H9 (cell line): ENCODE data around the gene SPTBN1. TPM values are rescaled to one million over a fixed set of nuclear protein-coding genes. Genes with fewer than 3 reads are reported as not detected.
"Not testable (repeated sequence)": the region's sequence is repeated elsewhere in the genome, so short reads cannot be mapped to it uniquely, and the experiment has no call there.

ENCODE experiments used
- DNase-seq: peaks from one replicate; pipeline ENCODE4 v3.0.0-alpha.2; 2017
- H2AFZ ChIP-seq: one replicate; pipeline ENCODE4 v1.6.1; 2013; ENCODE audit warnings: mild to moderate bottlenecking, low read length, control low read depth, moderate library complexity
- H2AK5ac ChIP-seq: 2 replicates; pipeline ENCODE4 v1.6.1; 2013; ENCODE audit warnings: low read length, control low read depth, mixed read lengths; ENCODE audit not compliant: insufficient read length
- H2BK120ac ChIP-seq: one replicate; pipeline ENCODE4 v1.6.1; 2013; ENCODE audit warnings: low read depth, mild to moderate bottlenecking, low read length, control low read depth, inconsistent platforms; ENCODE audit not compliant: poor library complexity, severe bottlenecking
- H2BK12ac ChIP-seq: 2 replicates; pipeline ENCODE4 v1.6.1; 2013; ENCODE audit warnings: low read length, control low read depth, mixed read lengths, low read depth; ENCODE audit not compliant: insufficient read length
- H2BK15ac ChIP-seq: 2 replicates; pipeline ENCODE4 v1.6.1; 2013; ENCODE audit warnings: low read depth, low read length, control low read depth
- H2BK20ac ChIP-seq: one replicate; pipeline ENCODE4 v1.6.1; 2013; ENCODE audit warnings: low read depth, mild to moderate bottlenecking, low read length, control low read depth, inconsistent platforms; ENCODE audit not compliant: poor library complexity, severe bottlenecking
- H2BK5ac ChIP-seq: 2 replicates; pipeline ENCODE4 v1.6.1; 2013; ENCODE audit warnings: low read length, control low read depth, mixed read lengths; ENCODE audit not compliant: insufficient read length
- H3K14ac ChIP-seq: 2 replicates; pipeline ENCODE4 v1.6.1; 2013; ENCODE audit warnings: low read length, control low read depth; ENCODE audit not compliant: insufficient read depth
- H3K18ac ChIP-seq: 2 replicates; pipeline ENCODE4 v1.6.1; 2013; ENCODE audit warnings: low read depth, mild to moderate bottlenecking, mixed read lengths, low read length, control low read depth; ENCODE audit not compliant: insufficient read length
- H3K23ac ChIP-seq: 2 replicates; pipeline ENCODE4 v1.6.1; 2013; ENCODE audit warnings: low read length, control low read depth, mixed read lengths, low read depth; ENCODE audit not compliant: insufficient read length
- H3K23me2 ChIP-seq: 2 replicates; pipeline ENCODE4 v1.6.1; 2013; ENCODE audit warnings: low read depth, mild to moderate bottlenecking, mixed read lengths, low read length, control low read depth; ENCODE audit not compliant: insufficient read length, poor library complexity, severe bottlenecking
- H3K27ac ChIP-seq: 2 replicates; pipeline ENCODE4 v1.5.1; 2013; ENCODE audit warnings: low read length, control low read depth, mixed read lengths, low read depth; ENCODE audit not compliant: insufficient read length
- H3K27me3 ChIP-seq: 2 replicates; pipeline ENCODE4 v1.6.1; 2013; ENCODE audit warnings: low read length, control low read depth, inconsistent platforms; ENCODE audit not compliant: insufficient read depth
- H3K4ac ChIP-seq: 2 replicates; pipeline ENCODE4 v1.6.1; 2013; ENCODE audit warnings: low read depth, mild to moderate bottlenecking, control low read depth, inconsistent platforms, low read length, moderate library complexity
- H3K4me1 ChIP-seq: 2 replicates; pipeline ENCODE4 v1.6.1; 2013; ENCODE audit warnings: low read length, control low read depth, inconsistent platforms; ENCODE audit not compliant: insufficient read depth
- H3K4me2 ChIP-seq: 2 replicates; pipeline ENCODE4 v1.6.1; 2013; ENCODE audit warnings: low read length, control low read depth, mixed read lengths; ENCODE audit not compliant: insufficient read length, insufficient read depth
- H3K56ac ChIP-seq: 2 replicates; pipeline ENCODE4 v1.6.1; 2013; ENCODE audit warnings: low read depth, mild to moderate bottlenecking, mixed read lengths, low read length, control low read depth; ENCODE audit not compliant: insufficient read length
- H3K79me1 ChIP-seq: 2 replicates; pipeline ENCODE4 v1.6.1; 2013; ENCODE audit warnings: low read depth, mild to moderate bottlenecking, moderate library complexity, low read length, control low read depth, inconsistent platforms; ENCODE audit not compliant: insufficient read depth, poor library complexity, severe bottlenecking
- H3K79me2 ChIP-seq: 2 replicates; pipeline ENCODE4 v1.6.1; 2013; ENCODE audit warnings: low read length, control low read depth, inconsistent platforms; ENCODE audit not compliant: insufficient read depth
- H3K9ac ChIP-seq: 2 replicates; pipeline ENCODE4 v1.6.1; 2013; ENCODE audit warnings: low read length, control low read depth, mixed read lengths; ENCODE audit not compliant: insufficient read length; ENCODE audit errors: extremely low read depth
- H3K9me3 ChIP-seq: one replicate; pipeline ENCODE4 v1.6.1; 2013; ENCODE audit warnings: low read depth, low read length, inconsistent platforms; ENCODE audit not compliant: control insufficient read depth
- H3T11ph ChIP-seq: one replicate; pipeline ENCODE4 v1.6.1; 2013; ENCODE audit warnings: mild to moderate bottlenecking, low read length, control low read depth, inconsistent platforms
- H4K20me1 ChIP-seq: one replicate; pipeline ENCODE4 v1.6.1; 2013; ENCODE audit not compliant: control insufficient read depth, insufficient read length, insufficient read depth
- H4K5ac ChIP-seq: 2 replicates; pipeline ENCODE4 v1.6.1; 2013; ENCODE audit warnings: low read depth, mild to moderate bottlenecking, mixed read lengths, low read length, control low read depth; ENCODE audit not compliant: insufficient read length
- H4K8ac ChIP-seq: replicated peaks from 2 replicates; pipeline ENCODE4 v1.6.1; 2013; ENCODE audit warnings: low read length, control low read depth, mixed read lengths, low read depth; ENCODE audit not compliant: insufficient read length
- H4K91ac ChIP-seq: 2 replicates; pipeline ENCODE4 v1.6.1; 2013; ENCODE audit warnings: low read depth, mild to moderate bottlenecking, moderate library complexity, mixed read lengths, low read length, control low read depth; ENCODE audit not compliant: insufficient read length
- H3K27ac Mint-ChIP-seq, 3 experiments: 2 replicates in 2 of 3; 3 replicates in 1 of 3; pipeline ENCODE4 v1.8.0; 2020 to 2021; ENCODE audit warnings: mixed read lengths in 3 of 3, mild to moderate bottlenecking in 1 of 3, moderate library complexity in 1 of 3
- H3K27me3 Mint-ChIP-seq: 2 replicates; pipeline ENCODE4 v1.8.0; 2021; ENCODE audit warnings: low read depth, mild to moderate bottlenecking, moderate library complexity, mixed read lengths
- H3K36me3 Mint-ChIP-seq, 3 experiments: 2 replicates in 2 of 3; 3 replicates in 1 of 3; pipeline ENCODE4 v1.8.0; 2020 to 2021; ENCODE audit warnings: low read depth in 3 of 3, mixed read lengths in 3 of 3; ENCODE audit not compliant: insufficient read depth in 1 of 3
- H3K4me1 Mint-ChIP-seq, 2 experiments: 2 replicates each; pipeline ENCODE4 v1.8.0; 2020; ENCODE audit warnings: mixed read lengths in 2 of 2
- H3K4me3 Mint-ChIP-seq, 2 experiments: 2 replicates in 1 of 2; 3 replicates in 1 of 2; pipeline ENCODE4 v1.8.0; 2020 to 2021; ENCODE audit warnings: mild to moderate bottlenecking in 2 of 2, mixed read lengths in 2 of 2, moderate library complexity in 1 of 2
- H3K9me3 Mint-ChIP-seq, 2 experiments: 2 replicates in 1 of 2; 3 replicates in 1 of 2; pipeline ENCODE4 v1.8.0; 2020; ENCODE audit warnings: mild to moderate bottlenecking in 2 of 2, mixed read lengths in 2 of 2, moderate library complexity in 1 of 2
- WGBS: extraction: QIAGEN DNeasy Blood & Tissue Kit; methylation state at CpG from one replicate; pipeline ENCODE4 v1.1.7; 2013; ENCODE audit warnings: missing lambda C conversion rate, low lambda C conversion rate, mixed read lengths; ENCODE audit not compliant: insufficient read length; ENCODE audit errors: extremely low coverage; 5-methylcytosine and 5-hydroxymethylcytosine counted together
- total RNA-seq: library from RNA; stranded (reverse); gene quantifications from 2 replicates; pipeline ENCODE4 v1.2.1, GENCODE V29; 2021
- TF ChIP-seq, protein P1 (sequence below): fragments of 200-600 bp; sonication (generic); conservative IDR thresholded peaks from 3 replicates; pipeline ENCODE4 v1.8.0; 2021; ENCODE audit warnings: antibody characterized with exemption, mild to moderate bottlenecking

SPTBN1 gene
- total RNA-seq, 1 experiment from 2014 or later = 164 TPM

GRCh38 chr2:54516842-54517241, 60.7 kb downstream of the SPTBN1 start:
- Mint-ChIP-seq H3K27ac (peak overlapping the region; percentile 54 to 97 (median 86); a peak in 6 of 7 replicates), H3K4me3 (peak overlapping the region in 1 of 2 experiments; percentile 66; a peak in 2 of 5 replicates)

GRCh38 chr2:54518016-54518415, 61.9 kb downstream of the SPTBN1 start:
- H3K23ac ChIP-seq, H2BK5ac ChIP-seq, H3K18ac ChIP-seq, H3K56ac ChIP-seq, H4K5ac ChIP-seq, H2BK12ac ChIP-seq, H3K9me3 ChIP-seq, H2BK15ac ChIP-seq, H4K8ac ChIP-seq, H2AK5ac ChIP-seq, H2BK20ac ChIP-seq, H4K91ac ChIP-seq, H3K23me2 ChIP-seq, H3K4ac ChIP-seq, H3K9me3 Mint-ChIP-seq, H3K4me2 ChIP-seq, H3K4me3 Mint-ChIP-seq, H3K27me3 ChIP-seq, DNase-seq, H2BK120ac ChIP-seq, H3K9ac ChIP-seq, H4K20me1 ChIP-seq, H3K27me3 Mint-ChIP-seq, H2AFZ ChIP-seq, H3K14ac ChIP-seq, H3K36me3 Mint-ChIP-seq, H3K27ac ChIP-seq, H3K79me1 ChIP-seq, H3K79me2 ChIP-seq, H3K4me1 ChIP-seq, H3T11ph ChIP-seq: not testable (repeated sequence)
- peaks cover 37 to 54% of the 10 kb centered on the region in 2 experiments for H3K4me1 Mint-ChIP-seq
- H3K27ac Mint-ChIP-seq = 0 out of 7 replicates have a peak overlapping the region, but pooled peaks of 1 of the 3 experiments have one; percentile 40
- no CpG with 5 or more reads among the region's 7 CpGs for WGBS

More at GRCh38 chr2:54516842-54517241, 60.7 kb downstream of the SPTBN1 start:
- Histone ChIP-seq H4K8ac (no peak overlapping the region), H3K79me2 (no peaks in the 10 kb centered on the region), H2AK5ac (no peak overlapping the region), H3K18ac (no peak overlapping the region), H3K27ac (no peak overlapping the region), H2AFZ (no peak overlapping the region), H4K5ac (no peak overlapping the region), H3T11ph (no peak overlapping the region), H4K20me1 (no peaks in the 10 kb centered on the region), H3K79me1 (no peaks in the 10 kb centered on the region), H3K23me2 (no peaks in the 10 kb centered on the region), H3K4me1 (peaks cover 4% of the 10 kb centered on the region; the same call in 1 of the 2 replicates), H3K27me3 (no peaks in the 10 kb centered on the region), H3K9me3 (no peaks in the 10 kb centered on the region), H2BK5ac (no peak overlapping the region), H2BK20ac (no peak overlapping the region), H2BK120ac (no peak overlapping the region), H3K4me2 (no peak overlapping the region), H3K9ac (no peak overlapping the region), H3K14ac (no peak overlapping the region), H2BK12ac (no peak overlapping the region), H3K23ac (no peak overlapping the region), H4K91ac (no peak overlapping the region), H3K4ac (no peak overlapping the region), H2BK15ac (no peak overlapping the region), H3K56ac (no peak overlapping the region)
- DNase-seq = peak; percentile 35
- Mint-ChIP-seq H3K36me3 (no peaks in the 10 kb centered on the region), H3K9me3 (no peaks in the 10 kb centered on the region), H3K4me1 (peaks cover 41 to 52% of the 10 kb centered on the region in 2 experiments), H3K27me3 (no peaks in the 10 kb centered on the region)
- no CpG with 5 or more reads among the region's 2 CpGs for WGBS
- TF ChIP-seq, protein P1, sequence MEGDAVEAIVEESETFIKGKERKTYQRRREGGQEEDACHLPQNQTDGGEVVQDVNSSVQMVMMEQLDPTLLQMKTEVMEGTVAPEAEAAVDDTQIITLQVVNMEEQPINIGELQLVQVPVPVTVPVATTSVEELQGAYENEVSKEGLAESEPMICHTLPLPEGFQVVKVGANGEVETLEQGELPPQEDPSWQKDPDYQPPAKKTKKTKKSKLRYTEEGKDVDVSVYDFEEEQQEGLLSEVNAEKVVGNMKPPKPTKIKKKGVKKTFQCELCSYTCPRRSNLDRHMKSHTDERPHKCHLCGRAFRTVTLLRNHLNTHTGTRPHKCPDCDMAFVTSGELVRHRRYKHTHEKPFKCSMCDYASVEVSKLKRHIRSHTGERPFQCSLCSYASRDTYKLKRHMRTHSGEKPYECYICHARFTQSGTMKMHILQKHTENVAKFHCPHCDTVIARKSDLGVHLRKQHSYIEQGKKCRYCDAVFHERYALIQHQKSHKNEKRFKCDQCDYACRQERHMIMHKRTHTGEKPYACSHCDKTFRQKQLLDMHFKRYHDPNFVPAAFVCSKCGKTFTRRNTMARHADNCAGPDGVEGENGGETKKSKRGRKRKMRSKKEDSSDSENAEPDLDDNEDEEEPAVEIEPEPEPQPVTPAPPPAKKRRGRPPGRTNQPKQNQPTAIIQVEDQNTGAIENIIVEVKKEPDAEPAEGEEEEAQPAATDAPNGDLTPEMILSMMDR = no peak
